H9 (cell line): Measurements from ENCODE around the gene TMEM270. TPM values are rescaled to one million over a fixed set of nuclear protein-coding genes. Genes with fewer than 3 reads are reported as not detected.

ENCODE experiments used
- DNase-seq: peaks from one replicate; pipeline ENCODE4 v3.0.0-alpha.2; 2017
- H2AFZ ChIP-seq: one replicate; pipeline ENCODE4 v1.6.1; 2013; ENCODE audit warnings: mild to moderate bottlenecking, low read length, control low read depth, moderate library complexity
- H2AK5ac ChIP-seq: 2 replicates; pipeline ENCODE4 v1.6.1; 2013; ENCODE audit warnings: low read length, control low read depth, mixed read lengths; ENCODE audit not compliant: insufficient read length
- H2BK120ac ChIP-seq: one replicate; pipeline ENCODE4 v1.6.1; 2013; ENCODE audit warnings: low read depth, mild to moderate bottlenecking, low read length, control low read depth, inconsistent platforms; ENCODE audit not compliant: poor library complexity, severe bottlenecking
- H2BK12ac ChIP-seq: 2 replicates; pipeline ENCODE4 v1.6.1; 2013; ENCODE audit warnings: low read length, control low read depth, mixed read lengths, low read depth; ENCODE audit not compliant: insufficient read length
- H2BK15ac ChIP-seq: 2 replicates; pipeline ENCODE4 v1.6.1; 2013; ENCODE audit warnings: low read depth, low read length, control low read depth
- H2BK20ac ChIP-seq: one replicate; pipeline ENCODE4 v1.6.1; 2013; ENCODE audit warnings: low read depth, mild to moderate bottlenecking, low read length, control low read depth, inconsistent platforms; ENCODE audit not compliant: poor library complexity, severe bottlenecking
- H2BK5ac ChIP-seq: 2 replicates; pipeline ENCODE4 v1.6.1; 2013; ENCODE audit warnings: low read length, control low read depth, mixed read lengths; ENCODE audit not compliant: insufficient read length
- H3K14ac ChIP-seq: 2 replicates; pipeline ENCODE4 v1.6.1; 2013; ENCODE audit warnings: low read length, control low read depth; ENCODE audit not compliant: insufficient read depth
- H3K18ac ChIP-seq: 2 replicates; pipeline ENCODE4 v1.6.1; 2013; ENCODE audit warnings: low read depth, mild to moderate bottlenecking, mixed read lengths, low read length, control low read depth; ENCODE audit not compliant: insufficient read length
- H3K23ac ChIP-seq: 2 replicates; pipeline ENCODE4 v1.6.1; 2013; ENCODE audit warnings: low read length, control low read depth, mixed read lengths, low read depth; ENCODE audit not compliant: insufficient read length
- H3K23me2 ChIP-seq: 2 replicates; pipeline ENCODE4 v1.6.1; 2013; ENCODE audit warnings: low read depth, mild to moderate bottlenecking, mixed read lengths, low read length, control low read depth; ENCODE audit not compliant: insufficient read length, poor library complexity, severe bottlenecking
- H3K27ac ChIP-seq: 2 replicates; pipeline ENCODE4 v1.5.1; 2013; ENCODE audit warnings: low read length, control low read depth, mixed read lengths, low read depth; ENCODE audit not compliant: insufficient read length
- H3K27me3 ChIP-seq: 2 replicates; pipeline ENCODE4 v1.6.1; 2013; ENCODE audit warnings: low read length, control low read depth, inconsistent platforms; ENCODE audit not compliant: insufficient read depth
- H3K4ac ChIP-seq: 2 replicates; pipeline ENCODE4 v1.6.1; 2013; ENCODE audit warnings: low read depth, mild to moderate bottlenecking, control low read depth, inconsistent platforms, low read length, moderate library complexity
- H3K4me1 ChIP-seq: 2 replicates; pipeline ENCODE4 v1.6.1; 2013; ENCODE audit warnings: low read length, control low read depth, inconsistent platforms; ENCODE audit not compliant: insufficient read depth
- H3K4me2 ChIP-seq: 2 replicates; pipeline ENCODE4 v1.6.1; 2013; ENCODE audit warnings: low read length, control low read depth, mixed read lengths; ENCODE audit not compliant: insufficient read length, insufficient read depth
- H3K56ac ChIP-seq: 2 replicates; pipeline ENCODE4 v1.6.1; 2013; ENCODE audit warnings: low read depth, mild to moderate bottlenecking, mixed read lengths, low read length, control low read depth; ENCODE audit not compliant: insufficient read length
- H3K79me1 ChIP-seq: 2 replicates; pipeline ENCODE4 v1.6.1; 2013; ENCODE audit warnings: low read depth, mild to moderate bottlenecking, moderate library complexity, low read length, control low read depth, inconsistent platforms; ENCODE audit not compliant: insufficient read depth, poor library complexity, severe bottlenecking
- H3K79me2 ChIP-seq: 2 replicates; pipeline ENCODE4 v1.6.1; 2013; ENCODE audit warnings: low read length, control low read depth, inconsistent platforms; ENCODE audit not compliant: insufficient read depth
- H3K9ac ChIP-seq: 2 replicates; pipeline ENCODE4 v1.6.1; 2013; ENCODE audit warnings: low read length, control low read depth, mixed read lengths; ENCODE audit not compliant: insufficient read length; ENCODE audit errors: extremely low read depth
- H3K9me3 ChIP-seq: one replicate; pipeline ENCODE4 v1.6.1; 2013; ENCODE audit warnings: low read depth, low read length, inconsistent platforms; ENCODE audit not compliant: control insufficient read depth
- H3T11ph ChIP-seq: one replicate; pipeline ENCODE4 v1.6.1; 2013; ENCODE audit warnings: mild to moderate bottlenecking, low read length, control low read depth, inconsistent platforms
- H4K20me1 ChIP-seq: one replicate; pipeline ENCODE4 v1.6.1; 2013; ENCODE audit not compliant: control insufficient read depth, insufficient read length, insufficient read depth
- H4K5ac ChIP-seq: 2 replicates; pipeline ENCODE4 v1.6.1; 2013; ENCODE audit warnings: low read depth, mild to moderate bottlenecking, mixed read lengths, low read length, control low read depth; ENCODE audit not compliant: insufficient read length
- H4K8ac ChIP-seq: replicated peaks from 2 replicates; pipeline ENCODE4 v1.6.1; 2013; ENCODE audit warnings: low read length, control low read depth, mixed read lengths, low read depth; ENCODE audit not compliant: insufficient read length
- H4K91ac ChIP-seq: 2 replicates; pipeline ENCODE4 v1.6.1; 2013; ENCODE audit warnings: low read depth, mild to moderate bottlenecking, moderate library complexity, mixed read lengths, low read length, control low read depth; ENCODE audit not compliant: insufficient read length
- H3K27ac Mint-ChIP-seq, 3 experiments: 2 replicates in 2 of 3; 3 replicates in 1 of 3; pipeline ENCODE4 v1.8.0; 2020 to 2021; ENCODE audit warnings: mixed read lengths in 3 of 3, mild to moderate bottlenecking in 1 of 3, moderate library complexity in 1 of 3
- H3K27me3 Mint-ChIP-seq: 2 replicates; pipeline ENCODE4 v1.8.0; 2021; ENCODE audit warnings: low read depth, mild to moderate bottlenecking, moderate library complexity, mixed read lengths
- H3K36me3 Mint-ChIP-seq, 3 experiments: 2 replicates in 2 of 3; 3 replicates in 1 of 3; pipeline ENCODE4 v1.8.0; 2020 to 2021; ENCODE audit warnings: low read depth in 3 of 3, mixed read lengths in 3 of 3; ENCODE audit not compliant: insufficient read depth in 1 of 3
- H3K4me1 Mint-ChIP-seq, 2 experiments: 2 replicates each; pipeline ENCODE4 v1.8.0; 2020; ENCODE audit warnings: mixed read lengths in 2 of 2
- H3K4me3 Mint-ChIP-seq, 2 experiments: 2 replicates in 1 of 2; 3 replicates in 1 of 2; pipeline ENCODE4 v1.8.0; 2020 to 2021; ENCODE audit warnings: mild to moderate bottlenecking in 2 of 2, mixed read lengths in 2 of 2, moderate library complexity in 1 of 2
- H3K9me3 Mint-ChIP-seq, 2 experiments: 2 replicates in 1 of 2; 3 replicates in 1 of 2; pipeline ENCODE4 v1.8.0; 2020; ENCODE audit warnings: mild to moderate bottlenecking in 2 of 2, mixed read lengths in 2 of 2, moderate library complexity in 1 of 2
- CTCF ChIP-seq: fragments of 200-600 bp; sonication (generic); conservative IDR thresholded peaks from 3 replicates; pipeline ENCODE4 v1.8.0; 2021; ENCODE audit warnings: antibody characterized with exemption, mild to moderate bottlenecking
- WGBS: extraction: QIAGEN DNeasy Blood & Tissue Kit; methylation state at CpG from one replicate; pipeline ENCODE4 v1.1.7; 2013; ENCODE audit warnings: missing lambda C conversion rate, low lambda C conversion rate, mixed read lengths; ENCODE audit not compliant: insufficient read length; ENCODE audit errors: extremely low coverage; 5-methylcytosine and 5-hydroxymethylcytosine counted together
- total RNA-seq: library from RNA; stranded (reverse); gene quantifications from 2 replicates; pipeline ENCODE4 v1.2.1, GENCODE V29; 2021

TMEM270 gene
- total RNA-seq, 1 experiment from 2014 or later: not detected

DNA sequence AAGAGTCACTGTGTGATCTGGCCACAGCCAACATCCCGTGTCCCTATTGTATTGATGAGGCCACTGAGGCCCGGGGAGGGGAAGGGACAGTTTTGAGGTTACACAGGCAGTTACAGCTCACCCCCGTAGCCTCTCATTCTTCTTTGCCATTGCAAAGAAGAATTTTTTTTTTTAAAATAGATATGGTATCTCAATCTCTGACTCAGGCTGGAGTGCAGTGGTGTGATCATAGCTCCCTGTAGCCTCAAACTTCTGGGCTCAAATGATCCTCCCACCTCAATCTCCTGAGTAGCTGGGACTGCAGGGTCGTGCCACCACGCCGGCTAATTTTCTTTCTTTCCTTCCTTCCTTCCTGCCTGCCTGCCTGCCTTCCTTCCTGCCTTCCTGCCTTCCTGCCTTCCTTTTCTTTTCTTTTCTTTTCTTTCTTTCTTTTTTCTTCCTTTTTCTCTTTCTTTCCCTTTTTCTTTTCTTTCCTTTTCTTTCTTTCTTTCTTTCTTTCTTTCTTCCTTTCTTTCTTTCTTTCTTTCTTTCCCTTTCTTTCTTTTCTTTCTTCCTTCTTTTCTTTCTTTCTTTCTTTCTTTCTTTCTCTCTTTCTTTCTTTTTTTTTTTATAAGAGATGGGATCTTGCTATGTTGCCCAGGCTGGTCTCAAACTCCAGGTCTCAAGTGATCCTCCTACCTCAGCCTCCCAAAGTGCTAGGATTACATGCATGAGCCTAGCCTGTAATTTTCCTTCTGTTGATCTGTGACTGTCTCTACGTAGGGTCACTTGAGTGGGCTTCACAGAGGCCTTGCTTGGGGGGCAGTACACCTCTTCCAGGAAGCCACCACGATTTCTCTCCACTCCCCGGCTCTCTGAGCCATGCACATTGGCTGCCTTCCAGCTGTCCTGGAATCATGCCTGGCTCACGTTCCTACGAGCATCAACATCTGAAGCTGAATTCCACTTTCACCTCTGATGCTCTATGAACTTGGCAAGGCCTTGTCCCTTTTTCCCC is 31.3 kb downstream of the TMEM270 start:
- H2BK15ac ChIP-seq: no peak overlapping the region
- H3K23me2 ChIP-seq: no peaks in the 10 kb centered on the region
- Mint-ChIP-seq H3K36me3 (peaks cover 4 to 16% (median 7%) of the 10 kb centered on the region in 3 experiments; a peak in 4 of 7 replicates), H3K27me3 (peaks cover 5% of the 10 kb centered on the region), H3K4me1 (peaks cover 3 to 15% of the 10 kb centered on the region in 2 experiments; a peak in 3 of 4 replicates), H3K9me3 (peaks cover 14 to 18% of the 10 kb centered on the region in 2 experiments; a peak in 4 of 5 replicates), H3K4me3 (no peak overlapping the region), H3K27ac (peak overlapping the region in 1 of 3 experiments; percentile 40; a peak in 2 of 7 replicates)
- H3K9me3 ChIP-seq: no peaks in the 10 kb centered on the region
- no peak overlapping the region for H3K56ac ChIP-seq
- H4K91ac ChIP-seq: no peak overlapping the region
- H3K9ac ChIP-seq: no peak overlapping the region
- H2BK120ac ChIP-seq: no peak overlapping the region
- no peak overlapping the region for H3K4ac ChIP-seq
- no peaks in the 10 kb centered on the region for H4K20me1 ChIP-seq
- no peak overlapping the region for H2BK20ac ChIP-seq
- H3T11ph ChIP-seq: no peak overlapping the region
- no peak overlapping the region for H2BK12ac ChIP-seq
- H3K4me2 ChIP-seq: no peak overlapping the region
- no peak overlapping the region for H4K5ac ChIP-seq
- H2AK5ac ChIP-seq: no peak overlapping the region
- no CpG with 5 or more reads among the region's 11 CpGs for whole genome bisulfite sequencing
- no peak overlapping the region for H4K8ac ChIP-seq
- TF ChIP-seq CTCF: no peak
- no peaks in the 10 kb centered on the region for H3K79me1 ChIP-seq
- H3K14ac ChIP-seq: no peak overlapping the region
- H3K79me2 ChIP-seq: no peaks in the 10 kb centered on the region
- DNase-seq: no peak
- H2BK5ac ChIP-seq: no peak overlapping the region
- H2AFZ ChIP-seq: no peak overlapping the region
- H3K27ac ChIP-seq: no peak overlapping the region
- H3K18ac ChIP-seq: no peak overlapping the region
- no peak overlapping the region for H3K23ac ChIP-seq
- H3K27me3 ChIP-seq: no peaks in the 10 kb centered on the region; the same call in 1 of the 2 replicates
- no peaks in the 10 kb centered on the region for H3K4me1 ChIP-seq
